ENCODE data around the gene ZAR1.

DNA sequence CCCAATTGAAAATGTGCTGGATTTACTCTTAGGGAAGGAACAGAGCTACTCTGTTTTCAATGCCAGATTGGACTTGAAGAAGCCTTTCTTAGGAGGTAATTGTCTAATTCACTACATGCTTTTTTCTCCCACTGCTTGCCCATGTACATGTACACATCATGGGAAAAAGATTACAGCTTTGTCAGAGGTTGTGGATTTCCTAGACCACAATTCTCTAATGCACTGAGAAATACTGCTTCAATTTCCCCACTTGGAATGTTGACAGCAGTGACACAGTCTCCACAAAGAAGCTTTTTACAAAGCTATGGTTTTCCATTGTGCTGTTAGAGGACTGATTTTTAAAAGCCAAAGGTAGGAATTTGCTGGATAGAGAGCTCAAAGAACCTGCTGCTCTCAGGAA lies 19.5 kb downstream of the ZAR1 start:
- TF ChIP-seq CTCF (IDR thresholded peaks at IDR 0.05; ENCODE audit: insufficient read depth, low read depth, low read length) (no peak), EZH2 (IDR thresholded peaks at IDR 0.05; ENCODE audit: insufficient read depth, low read length) (no peak)

Measured in astrocyte (in vitro differentiated cells and primary cell).